Activated CD8-positive, alpha-beta T cell treated with anti-CD3 and anti-CD28 coated beads for 36 hours (primary cell): ENCODE data around the gene MAGEB6B. TPM values are rescaled to one million over a fixed set of nuclear protein-coding genes. Genes with fewer than 3 reads are reported as not detected.
"Not testable (repeated sequence)": the region's sequence is repeated elsewhere in the genome, so short reads cannot be mapped to it uniquely, and the experiment has no call there.

Experiments
- ATAC-seq: fragments of 200-7000 bp; cut with Tn5 transposase; one replicate; pipeline ENCODE4 v1.10.0; 2021; ENCODE audit warnings: mild to moderate bottlenecking, moderate library complexity
- CTCF ChIA-PET: fragments of 350-600 bp; sonication (Branson Sonifier 250); formaldehyde crosslinking; loops from one replicate; lab custom pipeline; 2021; ENCODE audit warnings: antibody characterized with exemption; lab: Charles Lee
- POLR2A ChIA-PET: fragments of 350-600 bp; sonication (Branson Sonifier 250); formaldehyde crosslinking; loops from one replicate; lab custom pipeline; 2021; ENCODE audit warnings: antibody characterized with exemption; lab: Charles Lee
- DNase-seq: peaks from one replicate; pipeline ENCODE4 v3.0.0-alpha.2; 2020
- H3K27ac Mint-ChIP-seq: one replicate; pipeline ENCODE4 v1.8.0; 2021; ENCODE audit warnings: mild to moderate bottlenecking, mixed read lengths
- H3K27me3 Mint-ChIP-seq: one replicate; pipeline ENCODE4 v1.8.0; 2021; ENCODE audit warnings: mixed read lengths
- H3K36me3 Mint-ChIP-seq: one replicate; pipeline ENCODE4 v1.8.0; 2021; ENCODE audit warnings: low read depth, mixed read lengths
- H3K4me1 Mint-ChIP-seq: one replicate; pipeline ENCODE4 v1.8.0; 2021; ENCODE audit warnings: low read depth, mixed read lengths
- H3K4me3 Mint-ChIP-seq: one replicate; pipeline ENCODE4 v1.8.0; 2021; ENCODE audit warnings: mild to moderate bottlenecking, moderate library complexity, mixed read lengths
- H3K9me3 Mint-ChIP-seq: one replicate; pipeline ENCODE4 v1.8.0; 2021; ENCODE audit warnings: mixed read lengths
- intact Hi-C: fragments of 100-400 bp; cut with micrococcal nuclease; formaldehyde crosslinking; loops from one replicate; pipeline ENCODE4 v1.10.0; 2022
- total RNA-seq, 2 experiments: library from RNA; stranded (reverse); gene quantifications; one replicate each; pipeline ENCODE4 v1.2.3, GENCODE V29; 2021
- TF ChIP-seq, protein P1 (sequence below): fragments of 200-600 bp; IDR thresholded peaks from one replicate; pipeline ENCODE4 v1.8.0; 2022; ENCODE audit warnings: antibody characterized with exemption, mild to moderate bottlenecking

Gene MAGEB6B, protein sequence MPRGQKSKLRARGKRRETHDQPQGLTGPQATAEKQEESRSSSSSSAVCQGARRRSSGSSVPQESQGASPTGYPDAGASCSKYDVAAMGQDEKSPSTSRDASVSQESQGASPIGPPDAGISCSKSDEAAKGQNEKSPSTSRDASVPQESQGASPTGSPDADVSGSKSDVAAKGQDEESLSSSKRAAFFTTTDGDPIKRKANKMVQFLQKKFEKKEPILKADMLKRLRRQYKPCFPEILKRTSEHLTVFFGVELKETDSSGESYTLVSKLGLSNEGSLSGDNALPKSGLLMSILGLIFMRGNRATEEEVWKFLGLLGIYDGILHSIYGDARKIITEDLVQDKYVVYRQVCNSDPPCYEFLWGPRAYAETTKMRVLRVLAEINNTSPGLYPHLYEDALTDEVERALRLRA
- total RNA-seq: not detected

DNA sequence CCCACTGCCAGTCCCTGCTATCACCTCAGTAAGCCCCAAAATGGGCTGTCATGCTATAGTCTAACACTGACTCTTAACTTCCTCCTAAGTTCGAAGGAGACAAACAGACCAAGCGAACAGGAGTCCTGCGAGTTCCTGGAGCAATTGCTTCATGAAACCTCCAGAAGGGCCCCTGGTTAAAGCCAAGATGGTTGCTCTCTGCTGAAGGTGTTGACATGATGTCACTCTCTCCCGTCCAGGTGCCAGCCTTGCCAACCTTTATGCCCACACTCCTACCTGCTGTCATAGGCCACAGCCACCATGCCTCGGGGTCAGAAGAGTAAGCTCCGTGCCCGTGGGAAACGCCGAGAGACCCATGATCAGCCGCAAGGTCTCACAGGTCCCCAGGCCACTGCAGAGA, at the start of gene MAGEB6B:
TSS of gene MAGEB6B (plus strand) at position 301 of the 400 bp plus-strand sequence. CDS start at position 301, 0 bp downstream.
- ATAC-seq: no peak
- no peaks in the 10 kb centered on the region for H3K27me3 Mint-ChIP-seq
- no peak within 1 kb of the TSS for H3K27ac Mint-ChIP-seq
- ChIA-PET CTCF (no interaction called here), POLR2A (no interaction called here)
- H3K36me3 Mint-ChIP-seq: no peaks in the 10 kb centered on the region
- no peaks in the 10 kb centered on the region for H3K9me3 Mint-ChIP-seq
- TF ChIP-seq, protein P1, sequence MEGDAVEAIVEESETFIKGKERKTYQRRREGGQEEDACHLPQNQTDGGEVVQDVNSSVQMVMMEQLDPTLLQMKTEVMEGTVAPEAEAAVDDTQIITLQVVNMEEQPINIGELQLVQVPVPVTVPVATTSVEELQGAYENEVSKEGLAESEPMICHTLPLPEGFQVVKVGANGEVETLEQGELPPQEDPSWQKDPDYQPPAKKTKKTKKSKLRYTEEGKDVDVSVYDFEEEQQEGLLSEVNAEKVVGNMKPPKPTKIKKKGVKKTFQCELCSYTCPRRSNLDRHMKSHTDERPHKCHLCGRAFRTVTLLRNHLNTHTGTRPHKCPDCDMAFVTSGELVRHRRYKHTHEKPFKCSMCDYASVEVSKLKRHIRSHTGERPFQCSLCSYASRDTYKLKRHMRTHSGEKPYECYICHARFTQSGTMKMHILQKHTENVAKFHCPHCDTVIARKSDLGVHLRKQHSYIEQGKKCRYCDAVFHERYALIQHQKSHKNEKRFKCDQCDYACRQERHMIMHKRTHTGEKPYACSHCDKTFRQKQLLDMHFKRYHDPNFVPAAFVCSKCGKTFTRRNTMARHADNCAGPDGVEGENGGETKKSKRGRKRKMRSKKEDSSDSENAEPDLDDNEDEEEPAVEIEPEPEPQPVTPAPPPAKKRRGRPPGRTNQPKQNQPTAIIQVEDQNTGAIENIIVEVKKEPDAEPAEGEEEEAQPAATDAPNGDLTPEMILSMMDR: no peak
- intact Hi-C loops: no loop called here
- no peaks in the 10 kb centered on the region for H3K4me1 Mint-ChIP-seq
- no peak within 1 kb of the TSS for H3K4me3 Mint-ChIP-seq
- no peak for DNase-seq

DNA sequence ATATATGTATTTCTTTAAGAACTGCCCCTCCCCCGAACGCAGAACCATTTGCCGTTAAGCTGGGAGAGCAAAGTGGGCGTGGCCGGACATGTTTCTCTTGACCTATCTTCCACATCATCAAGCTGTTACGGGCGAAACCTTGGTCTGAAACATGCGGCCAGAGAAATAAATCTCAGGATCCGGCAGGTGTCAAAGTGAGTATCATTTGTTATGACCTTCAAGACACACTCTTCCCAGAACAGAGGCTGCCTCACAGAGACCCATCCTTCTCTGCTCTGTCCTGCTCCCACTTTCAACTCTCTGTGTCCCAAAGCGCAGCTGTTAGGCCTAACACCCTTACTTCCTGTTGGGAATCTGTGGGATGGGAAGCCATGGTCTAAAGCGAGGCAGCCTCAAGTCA, 22.1 kb upstream of the MAGEB6B start, which contains the start of gene MAGEB18:
TSS of gene MAGEB18 (plus strand) at position 70 of the 400 bp plus-strand sequence. CDS start 643 bp downstream, outside the sequence.
- H3K36me3 Mint-ChIP-seq: no peaks in the 10 kb centered on the region
- DNase-seq (no peak), ATAC-seq (no peak)
- ChIA-PET CTCF (no interaction called here), POLR2A (no interaction called here)
- no peaks in the 10 kb centered on the region for H3K9me3 Mint-ChIP-seq
- H3K4me3 Mint-ChIP-seq: no peak within 1 kb of the TSS
- H3K4me1 Mint-ChIP-seq: no peaks in the 10 kb centered on the region
- TF ChIP-seq, protein P1: no peak
- intact Hi-C loops: no loop called here
- H3K27ac Mint-ChIP-seq: no peak within 1 kb of the TSS
- H3K27me3 Mint-ChIP-seq: no peaks in the 10 kb centered on the region

DNA sequence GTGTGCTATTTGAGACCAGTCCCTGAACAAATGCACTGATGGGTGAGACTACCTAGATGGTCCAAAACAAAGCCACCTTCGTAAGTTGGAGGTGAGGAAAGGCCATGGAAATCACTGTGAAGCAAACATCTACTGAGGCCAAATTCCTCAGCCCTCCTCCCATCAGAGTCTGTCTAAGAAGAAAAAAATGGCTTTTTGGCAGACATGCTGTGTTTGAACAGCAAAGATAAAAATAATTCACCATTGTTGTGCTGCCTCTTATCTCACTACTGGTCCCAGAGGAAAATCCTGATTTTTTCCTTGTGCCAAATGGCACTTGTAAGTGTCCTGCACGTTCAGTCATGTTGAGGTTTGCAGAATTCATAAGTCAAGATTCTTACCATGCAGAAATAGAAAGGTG, 14.4 kb upstream of the MAGEB6B start:
- TF ChIP-seq, protein P1: no peak
- DNase-seq: no peak
- no peak overlapping the region for H3K4me3 Mint-ChIP-seq
- H3K9me3 Mint-ChIP-seq: no peaks in the 10 kb centered on the region
- no peaks in the 10 kb centered on the region for H3K36me3 Mint-ChIP-seq
- H3K27me3 Mint-ChIP-seq: no peaks in the 10 kb centered on the region
- ChIA-PET CTCF (no interaction called here), POLR2A (no interaction called here)
- intact Hi-C loops: no loop called here
- no peaks in the 10 kb centered on the region for H3K4me1 Mint-ChIP-seq
- no peak for ATAC-seq
- H3K27ac Mint-ChIP-seq: no peak overlapping the region

DNA sequence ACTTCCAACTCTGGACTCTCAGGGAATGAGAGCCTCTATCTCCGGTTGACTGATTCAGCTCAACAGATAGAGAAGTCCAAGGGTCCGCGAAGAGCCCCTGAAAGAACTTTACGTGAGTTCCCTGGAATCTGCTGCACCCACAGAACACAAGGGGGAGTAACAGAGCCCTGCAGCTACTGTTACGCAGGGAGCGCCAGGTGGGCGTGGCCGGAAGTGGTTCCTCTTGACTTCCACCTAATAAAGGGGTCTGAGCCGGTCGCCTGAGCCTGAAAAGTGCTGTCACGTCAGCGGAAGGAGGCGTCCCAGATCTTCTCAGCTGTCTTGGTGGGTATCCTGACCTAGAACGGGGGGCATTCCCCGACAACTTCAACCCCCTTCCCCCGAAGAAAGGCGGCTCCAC, 31.8 kb downstream of the MAGEB6B start, which contains the start of gene MAGEB6:
TSS of gene MAGEB6 (plus strand) at position 237 of the 400 bp plus-strand sequence. CDS start 1,407 bp downstream, outside the sequence.
- ChIA-PET CTCF (no interaction called here), POLR2A (interaction anchor here (0.6 kb wide), 1 partner anchor 319 kb away, joined by 3 read pairs; no protein-coding TSS in a partner anchor)
- intact Hi-C loops: no loop called here
- TF ChIP-seq, protein P1: no peak
- H3K27me3 Mint-ChIP-seq: no peaks in the 10 kb centered on the region
- DNase-seq: no peak
- H3K4me1 Mint-ChIP-seq: no peaks in the 10 kb centered on the region
- ATAC-seq: no peak
- no peak within 1 kb of the TSS for H3K27ac Mint-ChIP-seq
- H3K9me3 Mint-ChIP-seq: no peaks in the 10 kb centered on the region
- H3K36me3 Mint-ChIP-seq: no peaks in the 10 kb centered on the region
- H3K4me3 Mint-ChIP-seq: no peak within 1 kb of the TSS

DNA sequence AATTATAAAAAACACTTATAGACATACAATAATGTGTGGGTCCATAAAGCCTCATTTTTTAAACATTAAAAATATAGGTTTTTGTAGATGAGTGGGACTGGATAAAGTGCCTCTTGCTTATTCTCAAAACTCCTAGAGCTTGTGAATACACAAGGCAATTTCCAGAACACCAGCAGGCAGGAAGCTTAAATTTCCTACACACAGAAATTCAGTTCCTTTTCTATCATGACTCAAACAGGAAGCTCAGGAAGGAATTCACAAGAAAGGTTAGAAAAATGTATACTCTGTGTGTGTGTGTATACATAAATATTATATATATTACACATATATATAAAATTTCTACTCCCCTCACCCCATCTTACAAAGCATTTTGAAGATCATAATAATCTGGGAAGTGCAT, 43.2 kb downstream of the MAGEB6B start:
- POLR2A ChIA-PET: no interaction called here
- Mint-ChIP-seq H3K4me1 (no peaks in the 10 kb centered on the region), H3K36me3 (no peaks in the 10 kb centered on the region), H3K27ac (no peak overlapping the region), H3K9me3 (no peaks in the 10 kb centered on the region), H3K27me3 (no peaks in the 10 kb centered on the region), H3K4me3 (no peak overlapping the region)
- ATAC-seq (no peak), DNase-seq (no peak)
- intact Hi-C loops: no loop called here
- TF ChIP-seq, protein P1: no peak
- CTCF ChIA-PET: no interaction called here

DNA sequence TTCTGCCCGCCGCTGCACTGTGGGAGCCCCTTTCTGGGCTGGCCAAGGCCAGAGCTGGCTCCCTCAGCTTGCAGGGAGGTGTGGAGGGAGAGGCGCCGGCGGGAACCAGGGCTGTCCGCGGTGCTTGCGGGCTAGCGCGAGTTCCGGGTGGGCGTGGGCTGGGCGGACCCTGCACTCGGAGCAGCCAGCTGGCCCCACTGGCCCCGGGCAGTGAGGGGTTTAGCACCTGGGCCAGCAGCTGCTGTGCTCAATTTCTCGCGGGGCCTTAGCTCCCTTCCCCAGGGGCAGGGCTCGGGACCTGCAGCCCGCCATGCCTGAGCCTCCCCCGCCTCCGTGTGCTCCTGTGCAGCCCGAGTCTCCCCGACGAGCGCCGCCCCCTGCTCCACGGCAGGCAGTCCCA, 44.3 kb downstream of the MAGEB6B start:
- POLR2A ChIA-PET, H3K36me3 Mint-ChIP-seq, ATAC-seq, H3K9me3 Mint-ChIP-seq, H3K27ac Mint-ChIP-seq, intact Hi-C loops, H3K27me3 Mint-ChIP-seq, H3K4me3 Mint-ChIP-seq, CTCF ChIA-PET, H3K4me1 Mint-ChIP-seq, DNase-seq: not testable (repeated sequence)
